Endometrial microvascular endothelial cells (primary cell): ENCODE data around the gene LY9. TPM values are rescaled to one million over a fixed set of nuclear protein-coding genes. Genes with fewer than 3 reads are reported as not detected.

Experiments
- in situ Hi-C: cut with HindIII; loops from 2 replicates; pipeline ENCODE4 v1.10.0; 2017; ENCODE audit warnings: low sequenced_read_pairs, low pct_unique_long_range_greater_than_20kb; ENCODE audit errors: inconsistent ontology term
- total RNA-seq: library from RNA; depleted of rRNA; stranded (reverse); fragments of >200 nt; gene quantifications from one replicate; pipeline ENCODE4 v1.2.3, GENCODE V29; 2015; ENCODE audit errors: inconsistent ontology term

LY9 gene
- total RNA-seq, 1 donor from 2014 or later = not detected

- in situ Hi-C loops = no loop called here
Observed at GRCh38 chr1:160827418-160827817, 31.4 kb downstream of the LY9 start.

- in situ Hi-C loops = no loop called here
Observed at GRCh38 chr1:160829766-160830165, 33.8 kb downstream of the LY9 start.

GRCh38 chr1:160830321-160831153 is 34.6 kb downstream of the LY9 start:
- in situ Hi-C loops = no loop called here

GRCh38 chr1:160834945-160835565 is 39.1 kb downstream of the LY9 start:
- in situ Hi-C loops = no loop called here

GRCh38 chr1:160835751-160836150 is 39.8 kb downstream of the LY9 start:
- in situ Hi-C loops = no loop called here

GRCh38 chr1:160836561-160836960 is 40.6 kb downstream of the LY9 start:
- in situ Hi-C loops = no loop called here

- in situ Hi-C loops = no loop called here
Observed at GRCh38 chr1:160836981-160837557, 41.1 kb downstream of the LY9 start.

- in situ Hi-C loops = no loop called here
Observed at GRCh38 chr1:160837558-160838205, 41.7 kb downstream of the LY9 start.

GRCh38 chr1:160838888-160839287 is 42.9 kb downstream of the LY9 start:
- in situ Hi-C loops = no loop called here

- in situ Hi-C loops = no loop called here
Observed at GRCh38 chr1:160839746-160840145, 43.8 kb downstream of the LY9 start.

- in situ Hi-C loops = no loop called here
Observed at GRCh38 chr1:160841079-160841478, 45.1 kb downstream of the LY9 start.

GRCh38 chr1:160844447-160845232 is 48.7 kb downstream of the LY9 start:
- in situ Hi-C loops = no loop called here

GRCh38 chr1:160846281-160846680 is 50.3 kb downstream of the LY9 start:
- in situ Hi-C loops = no loop called here

- in situ Hi-C loops = no loop called here
Observed at GRCh38 chr1:160850541-160850940, 54.6 kb downstream of the LY9 start.

GRCh38 chr1:160850993-160851392 is 55.0 kb downstream of the LY9 start:
- in situ Hi-C loops = no loop called here

GRCh38 chr1:160853014-160853413 is 57.0 kb downstream of the LY9 start:
- in situ Hi-C loops = no loop called here

GRCh38 chr1:160853754-160854153 is 57.8 kb downstream of the LY9 start:
- in situ Hi-C loops = no loop called here

- in situ Hi-C loops = no loop called here
Observed at GRCh38 chr1:160855181-160855981, 59.4 kb downstream of the LY9 start.
